Measurements from ENCODE around the gene BCAS3. TPM values are rescaled to one million over a fixed set of nuclear protein-coding genes. Genes with fewer than 3 reads are reported as not detected.

The BCAS3 gene
- total RNA-seq, 2 donors from 2014 or later: 28.0 to 37.7 TPM

GRCh38 chr17:60902399-60902798 is 224.7 kb downstream of the BCAS3 start:
- TF ChIP-seq CTCF (conservative IDR thresholded peaks at IDR 0.05): no peak
- H3K4me1 Mint-ChIP-seq: peaks cover 3% of the 10 kb centered on the region

GRCh38 chr17:60904582-60904981 is 226.9 kb downstream of the BCAS3 start:
- no peaks in the 10 kb centered on the region for H3K36me3 ChIP-seq (ENCODE audit: control insufficient read depth, insufficient read depth, low read length)
- no peak overlapping the region for H3K4me3 ChIP-seq (ENCODE audit: low read length)
- no peak overlapping the region for H3K9ac ChIP-seq (ENCODE audit: extremely low read depth, low read length, poor library complexity, severe bottlenecking)
- no peaks in the 10 kb centered on the region for H3K9me3 ChIP-seq (ENCODE audit: control insufficient read depth, low read length)
- no peak overlapping the region for H3K27ac Mint-ChIP-seq
- WGBS, 2 experiments (ENCODE audit: insufficient coverage in 1 of 2, insufficient read length in 1 of 2): 91 to 100% methylated on average over 1 to 2 of the region's 2 CpGs
- DNase-seq: no peak
- no peaks in the 10 kb centered on the region for H3K4me1 ChIP-seq (ENCODE audit: control insufficient read depth, insufficient read depth, low read length)
- no peak overlapping the region for H3K4me3 Mint-ChIP-seq
- peaks cover 5% of the 10 kb centered on the region for H3K36me3 Mint-ChIP-seq (ENCODE audit: low read depth)
- no peaks in the 10 kb centered on the region for H3K27me3 ChIP-seq (ENCODE audit: control insufficient read depth, insufficient read depth, low read length, poor library complexity, severe bottlenecking)
- H3K9me3 Mint-ChIP-seq: no peaks in the 10 kb centered on the region
- TF ChIP-seq CTCF (conservative IDR thresholded peaks at IDR 0.05): no peak
- H3K4me1 Mint-ChIP-seq: peaks cover 6% of the 10 kb centered on the region
- H3K27me3 Mint-ChIP-seq (ENCODE audit: insufficient read depth): no peaks in the 10 kb centered on the region
- H3K27ac ChIP-seq (ENCODE audit: low read depth, low read length): no peak overlapping the region

More at GRCh38 chr17:60902399-60902798, 224.7 kb downstream of the BCAS3 start:
- no peak overlapping the region for H3K4me3 ChIP-seq (ENCODE audit: low read length)
- Mint-ChIP-seq H3K4me3 (no peak overlapping the region), H3K27ac (no peak overlapping the region), H3K9me3 (no peaks in the 10 kb centered on the region), H3K27me3 (ENCODE audit: insufficient read depth) (no peaks in the 10 kb centered on the region), H3K36me3 (ENCODE audit: low read depth) (peaks cover 5% of the 10 kb centered on the region)
- 88 to 93% methylated on average over 2 to 7 of the region's 7 CpGs for WGBS, 2 experiments (ENCODE audit: insufficient coverage in 1 of 2, insufficient read length in 1 of 2)
- H3K9ac ChIP-seq (ENCODE audit: extremely low read depth, low read length, poor library complexity, severe bottlenecking): no peak overlapping the region
- H3K36me3 ChIP-seq (ENCODE audit: control insufficient read depth, insufficient read depth, low read length): no peaks in the 10 kb centered on the region
- H3K4me1 ChIP-seq (ENCODE audit: control insufficient read depth, insufficient read depth, low read length): no peaks in the 10 kb centered on the region
- no peak for DNase-seq
- H3K9me3 ChIP-seq (ENCODE audit: control insufficient read depth, low read length): no peaks in the 10 kb centered on the region
- no peak overlapping the region for H3K27ac ChIP-seq (ENCODE audit: low read depth, low read length)
- no peaks in the 10 kb centered on the region for H3K27me3 ChIP-seq (ENCODE audit: control insufficient read depth, insufficient read depth, low read length, poor library complexity, severe bottlenecking)

- 91 to 100% methylated on average over 1 to 3 of the region's 3 CpGs for WGBS, 2 experiments (ENCODE audit: insufficient coverage in 1 of 2, insufficient read length in 1 of 2)
- Mint-ChIP-seq H3K4me3 (no peak overlapping the region), H3K4me1 (peaks cover 6% of the 10 kb centered on the region), H3K36me3 (ENCODE audit: low read depth) (peaks cover 5% of the 10 kb centered on the region), H3K27ac (no peak overlapping the region), H3K27me3 (ENCODE audit: insufficient read depth) (no peaks in the 10 kb centered on the region), H3K9me3 (no peaks in the 10 kb centered on the region)
- Histone ChIP-seq H3K27me3 (ENCODE audit: control insufficient read depth, insufficient read depth, low read length, poor library complexity, severe bottlenecking) (no peaks in the 10 kb centered on the region), H3K9me3 (ENCODE audit: control insufficient read depth, low read length) (no peaks in the 10 kb centered on the region), H3K4me3 (ENCODE audit: low read length) (no peak overlapping the region), H3K9ac (ENCODE audit: extremely low read depth, low read length, poor library complexity, severe bottlenecking) (no peak overlapping the region), H3K4me1 (ENCODE audit: control insufficient read depth, insufficient read depth, low read length) (no peaks in the 10 kb centered on the region), H3K27ac (ENCODE audit: low read depth, low read length) (no peak overlapping the region), H3K36me3 (ENCODE audit: control insufficient read depth, insufficient read depth, low read length) (no peaks in the 10 kb centered on the region)
- TF ChIP-seq CTCF (conservative IDR thresholded peaks at IDR 0.05): no peak
- DNase-seq: no peak
Measured at GRCh38 chr17:60905709-60906108, 228.1 kb downstream of the BCAS3 start.
